Nephron (organoid): ENCODE measurements around the gene HDLBP.

Experiments used
- H3K27ac Mint-ChIP-seq, 3 experiments: 2 replicates each; pipeline ENCODE4 v1.8.0; 2020; ENCODE audit warnings: mixed read lengths in 3 of 3, mild to moderate bottlenecking in 2 of 3, moderate library complexity in 1 of 3
- H3K27me3 Mint-ChIP-seq: 2 replicates; pipeline ENCODE4 v1.8.0; 2021; ENCODE audit warnings: low read depth, mild to moderate bottlenecking, moderate library complexity, mixed read lengths
- H3K36me3 Mint-ChIP-seq: 2 replicates; pipeline ENCODE4 v1.8.0; 2020; ENCODE audit warnings: low read depth, mixed read lengths
- H3K4me1 Mint-ChIP-seq: 2 replicates; pipeline ENCODE4 v1.8.0; 2020; ENCODE audit warnings: mixed read lengths
- H3K4me3 Mint-ChIP-seq, 3 experiments: 2 replicates each; pipeline ENCODE4 v1.8.0; 2020; ENCODE audit warnings: mild to moderate bottlenecking in 3 of 3, mixed read lengths in 3 of 3, moderate library complexity in 2 of 3
- H3K9me3 Mint-ChIP-seq: 2 replicates; pipeline ENCODE4 v1.8.0; 2020; ENCODE audit warnings: mixed read lengths
- CTCF ChIP-seq, 3 experiments: fragments of 200-600 bp; sonication (generic); IDR thresholded peaks; one replicate each; pipeline ENCODE4 v1.5.0; 2021; ENCODE audit warnings: antibody characterized with exemption in 3 of 3; ENCODE audit not compliant: unreplicated experiment in 3 of 3

HDLBP gene

GRCh38 chr2:241252778-241253475, 62.5 kb downstream of the HDLBP start:
- Mint-ChIP-seq H3K36me3 (peaks cover 94% of the 10 kb centered on the region), H3K4me1 (no peaks in the 10 kb centered on the region), H3K27me3 (no peaks in the 10 kb centered on the region), H3K9me3 (no peaks in the 10 kb centered on the region), H3K4me3 (no peak overlapping the region), H3K27ac (no peak overlapping the region)
- TF ChIP-seq CTCF (IDR thresholded peaks at IDR 0.05; ENCODE audit: unreplicated experiment in 3 of 3): no peak

GRCh38 chr2:241249654-241250053, 65.8 kb downstream of the HDLBP start:
- Mint-ChIP-seq H3K36me3 (peaks cover 92% of the 10 kb centered on the region), H3K4me1 (no peaks in the 10 kb centered on the region), H3K9me3 (no peaks in the 10 kb centered on the region), H3K27ac (no peak overlapping the region), H3K4me3 (no peak overlapping the region), H3K27me3 (no peaks in the 10 kb centered on the region)
- no peak for TF ChIP-seq CTCF (IDR thresholded peaks at IDR 0.05; ENCODE audit: unreplicated experiment in 3 of 3)

- Mint-ChIP-seq H3K27me3 (no peaks in the 10 kb centered on the region), H3K9me3 (no peaks in the 10 kb centered on the region), H3K4me1 (no peaks in the 10 kb centered on the region), H3K36me3 (peaks cover 96% of the 10 kb centered on the region), H3K4me3 (no peak overlapping the region), H3K27ac (no peak overlapping the region)
- TF ChIP-seq CTCF (IDR thresholded peaks at IDR 0.05; ENCODE audit: unreplicated experiment in 3 of 3): no peak
Measured at GRCh38 chr2:241248897-241249296, 66.6 kb downstream of the HDLBP start.

- peaks cover 95% of the 10 kb centered on the region for H3K36me3 Mint-ChIP-seq
- H3K4me1 Mint-ChIP-seq: no peaks in the 10 kb centered on the region
- no peak for TF ChIP-seq CTCF (IDR thresholded peaks at IDR 0.05; ENCODE audit: unreplicated experiment in 3 of 3)
- no peaks in the 10 kb centered on the region for H3K9me3 Mint-ChIP-seq
- no peak overlapping the region for H3K4me3 Mint-ChIP-seq
- no peaks in the 10 kb centered on the region for H3K27me3 Mint-ChIP-seq
- H3K27ac Mint-ChIP-seq: no peak overlapping the region
Measured at GRCh38 chr2:241248289-241248688, 67.2 kb downstream of the HDLBP start.

GRCh38 chr2:241244368-241244767, 71.1 kb downstream of the HDLBP start:
- no peak overlapping the region for H3K4me3 Mint-ChIP-seq
- H3K36me3 Mint-ChIP-seq: peaks cover 93% of the 10 kb centered on the region
- no peak overlapping the region for H3K27ac Mint-ChIP-seq
- no peaks in the 10 kb centered on the region for H3K4me1 Mint-ChIP-seq
- no peaks in the 10 kb centered on the region for H3K27me3 Mint-ChIP-seq
- no peaks in the 10 kb centered on the region for H3K9me3 Mint-ChIP-seq
- TF ChIP-seq CTCF (IDR thresholded peaks at IDR 0.05; ENCODE audit: unreplicated experiment in 3 of 3): no peak

GRCh38 chr2:241242306-241242705, 73.2 kb downstream of the HDLBP start:
- Mint-ChIP-seq H3K4me3 (no peak overlapping the region), H3K4me1 (no peaks in the 10 kb centered on the region), H3K27ac (no peak overlapping the region), H3K9me3 (no peaks in the 10 kb centered on the region), H3K27me3 (no peaks in the 10 kb centered on the region), H3K36me3 (peaks cover 93% of the 10 kb centered on the region)
- no peak for TF ChIP-seq CTCF (IDR thresholded peaks at IDR 0.05; ENCODE audit: unreplicated experiment in 3 of 3)
